Measurements from ENCODE around the gene MUTYH.
A peak's percentile ranks its signal among the peaks of the same experiment; 100 is the strongest.

Gene MUTYH

GRCh38 chr1:45327644-45328515 is 12.4 kb downstream of the MUTYH start:
- no peak for DNase-seq (ENCODE audit: low read depth, low spot score)
- no peak overlapping the region for H3K4me3 ChIP-seq (ENCODE audit: low read length)

DNA sequence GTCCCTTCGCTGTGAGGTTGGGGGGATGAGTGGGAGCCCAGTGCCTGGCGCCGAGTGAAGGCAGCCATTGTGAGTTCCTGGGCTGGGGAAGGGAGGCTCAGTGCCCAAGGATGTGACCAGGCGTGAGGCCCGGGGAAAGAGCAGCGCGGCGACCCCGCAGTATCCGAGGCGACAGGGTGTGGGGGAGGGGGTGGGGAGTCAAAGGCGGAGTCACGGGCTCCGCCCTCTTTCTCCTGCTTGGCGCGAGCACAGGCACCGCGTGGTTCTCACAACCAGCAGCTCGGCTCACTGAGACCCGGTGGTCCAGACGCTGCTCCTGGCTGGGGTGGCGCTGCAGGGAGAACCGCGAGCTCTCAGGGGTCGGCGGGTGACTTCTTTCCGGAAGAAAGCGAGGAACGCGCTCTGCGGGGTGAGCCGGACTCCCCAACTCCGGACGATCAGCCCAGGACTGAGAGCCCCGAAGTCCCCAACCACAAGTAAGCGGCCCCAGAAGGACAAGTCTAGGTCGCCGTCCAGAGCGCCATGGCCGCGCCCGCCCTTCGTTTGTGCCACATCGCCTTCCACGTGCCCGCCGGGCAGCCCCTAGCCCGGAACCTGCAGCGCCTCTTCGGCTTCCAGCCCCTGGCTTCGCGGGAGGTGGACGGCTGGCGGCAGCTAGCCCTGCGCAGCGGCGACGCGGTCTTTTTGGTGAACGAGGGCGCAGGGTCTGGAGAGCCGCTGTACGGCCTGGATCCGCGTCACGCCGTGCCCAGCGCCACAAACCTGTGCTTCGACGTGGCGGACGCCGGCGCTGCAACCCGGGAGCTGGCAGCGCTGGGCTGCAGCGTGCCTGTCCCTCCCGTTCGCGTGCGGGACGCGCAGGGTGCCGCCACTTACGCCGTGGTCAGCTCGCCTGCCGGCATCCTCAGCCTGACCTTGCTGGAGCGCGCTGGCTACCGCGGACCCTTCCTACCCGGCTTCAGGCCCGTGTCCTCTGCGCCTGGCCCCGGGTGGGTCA is 13.3 kb downstream of the MUTYH start, which contains the start of gene HPDL:
Gene HPDL, plus strand, starts transcription at position 269 of the 997 bp plus-strand sequence. Its CDS starts 254 bp downstream, at position 523.
- DNase-seq (ENCODE audit: low read depth, low spot score) = no peak
- H3K4me3 ChIP-seq (ENCODE audit: low read length) = no peak within 1 kb of the TSS

DNA sequence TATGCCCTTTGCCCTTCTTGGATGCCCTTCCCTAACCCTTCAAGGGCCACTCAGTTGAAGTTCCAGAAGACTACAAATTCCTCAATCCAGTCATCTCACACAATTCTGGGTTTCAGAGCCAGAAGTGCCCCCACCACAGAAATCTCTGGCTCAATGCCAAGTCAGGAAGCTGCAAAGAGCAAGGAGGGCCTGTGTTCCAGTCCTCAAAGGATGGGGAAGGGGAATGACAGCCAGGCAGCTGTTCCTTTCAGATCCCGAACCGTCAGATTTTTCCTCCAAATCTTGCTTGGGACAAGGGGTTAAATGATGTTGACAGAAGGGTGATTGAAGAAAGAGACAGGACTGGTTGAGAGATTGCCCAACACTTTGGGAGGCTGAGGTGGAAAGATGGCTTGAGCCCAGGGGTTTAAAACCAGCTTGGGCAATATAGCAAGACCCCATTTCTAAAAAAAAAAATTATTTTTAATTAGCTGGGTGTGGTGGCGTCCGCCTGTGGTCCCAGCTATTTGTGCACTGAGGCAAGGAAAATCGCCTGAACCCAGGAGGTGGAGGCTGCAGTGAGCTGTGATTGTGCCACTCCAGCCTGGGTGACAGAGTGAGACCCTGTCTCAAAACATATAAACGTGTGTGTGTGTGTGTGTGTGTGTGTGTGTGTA is 14.3 kb downstream of the MUTYH start:
- H3K4me3 ChIP-seq (ENCODE audit: low read length) = no peak overlapping the region
- DNase-seq (ENCODE audit: low read depth, low spot score) = no peak

GRCh38 chr1:45322486-45323040 is 17.7 kb downstream of the MUTYH start:
- H3K4me3 ChIP-seq (ENCODE audit: low read length) = no peak overlapping the region
- no peak for DNase-seq (ENCODE audit: low read depth, low spot score)

DNA sequence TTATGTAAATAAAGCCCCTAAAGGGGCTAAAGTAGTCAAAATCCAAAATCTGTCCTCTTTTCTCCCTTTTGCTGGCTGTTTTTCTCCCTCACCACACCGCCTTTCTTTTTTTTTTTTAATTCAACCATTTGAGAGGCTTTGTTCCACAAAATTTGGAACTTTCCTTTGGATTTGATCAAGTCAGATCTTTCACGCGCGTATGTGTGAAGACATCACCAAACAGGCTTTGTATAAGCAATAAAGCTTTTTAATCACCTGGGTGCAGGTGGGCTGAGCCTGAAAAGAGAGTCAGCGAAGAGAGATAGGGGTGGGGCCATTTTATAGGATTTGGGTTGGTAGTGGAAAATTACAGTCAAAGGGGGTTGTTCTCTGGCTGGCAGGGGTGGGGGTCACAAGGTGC is 18.8 kb downstream of the MUTYH start:
- DNase-seq (ENCODE audit: low read depth, low spot score) = no peak
- H3K4me3 ChIP-seq (ENCODE audit: low read length) = no peak overlapping the region

DNA sequence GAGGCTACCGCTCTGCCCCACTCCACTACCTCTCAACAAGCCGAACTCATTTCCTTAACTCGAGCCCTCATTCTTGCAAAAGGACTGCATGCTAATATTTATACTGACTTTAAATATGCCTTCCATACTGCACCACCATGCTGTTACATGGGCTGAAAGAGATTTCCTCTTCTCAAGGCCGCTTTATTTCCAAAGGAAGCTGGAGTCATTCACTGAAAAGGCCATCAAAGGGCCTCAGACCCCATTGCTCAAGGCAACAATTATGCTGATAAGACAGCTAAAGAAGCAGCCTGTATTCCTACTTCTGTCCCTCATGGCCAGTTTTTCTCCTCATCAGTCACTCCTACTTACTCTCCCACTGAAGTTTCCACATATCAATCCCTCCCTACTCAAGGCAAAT is 20.5 kb downstream of the MUTYH start:
- DNase-seq (ENCODE audit: low read depth, low spot score) = no peak
- H3K4me3 ChIP-seq (ENCODE audit: low read length) = no peak overlapping the region

DNA sequence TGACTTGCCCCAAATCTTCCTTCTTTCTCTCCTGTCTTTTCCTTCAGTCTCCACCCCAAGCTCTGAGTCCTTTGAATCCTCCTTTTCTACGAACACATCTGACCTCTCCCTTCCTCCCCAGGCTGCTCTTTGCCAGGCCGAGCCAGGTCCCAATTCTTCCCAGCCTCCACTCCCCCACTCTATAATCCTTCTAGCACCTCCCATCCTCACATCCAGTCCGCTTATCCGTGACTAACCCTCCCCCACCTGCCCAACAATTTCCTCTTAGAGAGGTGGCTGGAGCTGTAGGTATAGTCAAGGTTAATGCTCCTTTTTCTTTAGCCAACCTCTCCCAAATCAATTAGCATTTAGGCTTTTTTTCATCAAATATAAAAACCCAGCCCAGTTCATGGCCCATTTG is 23.1 kb downstream of the MUTYH start:
- no peak for DNase-seq (ENCODE audit: low read depth, low spot score)
- H3K4me3 ChIP-seq (ENCODE audit: low read length) = no peak overlapping the region

DNA sequence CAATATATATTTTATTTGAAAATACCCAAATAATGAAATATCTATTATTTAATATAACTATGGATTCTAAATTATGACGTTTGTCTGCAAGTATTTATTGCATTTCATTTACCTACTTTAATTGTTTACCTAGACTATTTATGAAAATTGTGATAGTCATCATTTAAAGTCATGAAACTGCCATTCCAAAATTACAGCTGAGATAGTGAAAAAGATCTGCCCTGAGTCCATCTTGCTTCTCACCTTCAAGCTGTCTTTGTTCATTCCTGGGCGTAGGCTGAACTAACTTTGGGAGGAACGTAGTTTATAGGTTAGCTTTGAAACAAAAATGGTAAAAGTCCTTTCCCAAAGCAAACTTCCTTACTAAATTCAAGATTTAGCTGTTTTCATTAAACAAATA is 26.0 kb downstream of the MUTYH start:
- no peak overlapping the region for H3K4me3 ChIP-seq (ENCODE audit: low read length)
- DNase-seq (ENCODE audit: low read depth, low spot score) = no peak

GRCh38 chr1:45306905-45307304 is 33.3 kb downstream of the MUTYH start:
- H3K4me3 ChIP-seq (ENCODE audit: low read length) = no peak overlapping the region

GRCh38 chr1:45306319-45306718 is 33.9 kb downstream of the MUTYH start:
- no peak overlapping the region for H3K4me3 ChIP-seq (ENCODE audit: low read length)
- DNase-seq (ENCODE audit: low read depth, low spot score) = no peak

More at GRCh38 chr1:45306905-45307304, 33.3 kb downstream of the MUTYH start:
- no peak for DNase-seq (ENCODE audit: low read depth, low spot score)

DNA sequence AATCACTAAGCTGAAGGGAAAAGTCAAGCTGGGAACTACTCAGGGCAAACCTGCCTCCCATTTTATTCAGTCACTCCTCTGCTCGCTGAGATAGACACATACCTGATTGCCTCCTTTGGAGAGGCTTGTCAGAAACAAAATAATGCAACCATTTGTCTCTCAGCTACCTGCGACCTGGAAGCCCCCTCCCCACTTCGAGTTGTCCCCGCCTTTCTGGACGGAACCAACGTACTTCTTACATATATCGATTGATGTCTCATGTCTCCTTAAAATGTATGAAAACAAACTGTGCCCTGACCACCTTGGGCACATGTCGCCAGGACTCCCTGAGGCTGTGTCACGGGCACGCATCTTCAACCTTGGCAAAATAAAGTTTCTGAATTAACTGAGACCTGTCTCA is 35.0 kb downstream of the MUTYH start:
- DNase-seq (ENCODE audit: low read depth, low spot score) = no peak
- H3K4me3 ChIP-seq (ENCODE audit: low read length) = no peak overlapping the region

DNA sequence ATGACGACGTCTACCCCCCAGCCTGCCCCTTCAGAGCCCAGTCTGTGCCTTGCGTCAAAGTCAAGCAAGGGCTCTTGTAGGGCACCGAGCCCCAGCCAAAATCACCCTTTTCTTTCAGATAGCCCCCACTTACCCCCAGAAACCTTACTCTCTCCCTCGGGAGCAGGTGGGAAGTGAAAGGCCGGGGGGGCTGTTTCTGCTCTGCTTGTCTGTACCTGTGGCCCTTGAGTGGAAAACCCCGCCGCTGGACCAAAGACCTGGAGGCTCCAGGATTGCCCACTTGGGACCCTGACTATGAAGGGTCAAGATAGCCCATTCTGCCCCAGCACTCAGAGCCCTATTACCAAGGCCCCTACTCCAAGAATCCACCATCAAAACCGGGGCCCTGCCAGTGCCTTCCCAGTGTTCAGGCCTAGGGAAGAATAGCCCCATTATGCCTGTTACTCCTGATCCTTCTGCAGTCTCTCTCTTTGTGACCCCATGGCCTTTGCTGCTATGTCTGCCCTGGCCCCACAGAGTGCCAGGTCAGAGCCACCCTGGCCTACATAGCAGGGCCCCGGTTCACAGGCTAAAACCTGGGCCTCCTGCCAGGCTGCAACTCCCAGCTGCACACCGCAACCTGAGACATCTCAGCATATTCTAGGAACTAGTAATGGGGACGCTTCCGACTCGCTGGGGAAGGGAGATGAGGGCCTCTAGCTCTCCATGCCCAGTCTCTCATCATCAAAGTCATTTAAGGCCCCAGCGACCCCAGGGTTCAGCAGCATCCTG is 35.7 kb downstream of the MUTYH start:
- H3K4me3 ChIP-seq (ENCODE audit: low read length) = peak overlapping the region; percentile 58
- no peak for DNase-seq (ENCODE audit: low read depth, low spot score)

DNA sequence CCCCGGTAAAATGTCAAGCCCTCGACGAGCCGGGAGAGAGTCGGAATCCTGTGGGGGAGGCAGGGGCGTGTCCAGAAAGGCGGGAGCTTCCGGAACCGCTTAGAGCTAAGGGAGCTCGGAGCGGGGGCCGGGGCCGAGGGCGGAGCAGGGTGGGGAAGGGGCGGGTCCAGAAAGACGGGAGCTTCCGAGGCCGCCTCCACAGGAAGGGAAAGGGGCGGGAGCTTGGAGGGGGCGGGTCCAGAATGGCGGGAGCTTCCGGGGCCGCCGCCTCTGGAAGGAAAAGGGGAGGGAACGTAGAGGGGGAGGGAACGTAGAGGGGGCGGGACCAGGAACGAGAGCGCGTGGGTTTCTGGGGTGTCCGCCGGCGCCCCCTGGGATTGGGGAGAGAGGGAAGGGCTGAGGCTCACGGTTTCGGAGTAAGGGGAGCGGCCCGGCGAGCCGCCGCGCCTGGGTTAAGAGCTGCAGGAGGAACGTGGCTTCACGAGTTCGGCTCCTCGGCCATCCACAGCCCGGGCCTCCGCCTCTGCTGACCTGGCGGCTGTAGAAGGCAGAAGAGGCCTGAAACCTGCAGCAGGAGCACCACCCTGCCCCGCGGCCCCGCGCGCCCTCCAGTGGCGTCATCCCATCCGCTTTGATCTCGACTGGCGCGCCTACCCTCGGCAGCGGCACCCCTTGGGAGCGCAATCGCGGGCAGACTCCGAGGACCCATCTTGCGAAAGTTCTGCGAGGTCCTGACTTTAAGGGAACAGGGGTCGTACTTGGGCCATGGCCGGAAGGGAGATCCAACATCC is 36.5 kb downstream of the MUTYH start:
- peak overlapping the region; percentile 64 for H3K4me3 ChIP-seq (ENCODE audit: low read length)
- peak; percentile 94 for DNase-seq (ENCODE audit: low read depth, low spot score)

DNA sequence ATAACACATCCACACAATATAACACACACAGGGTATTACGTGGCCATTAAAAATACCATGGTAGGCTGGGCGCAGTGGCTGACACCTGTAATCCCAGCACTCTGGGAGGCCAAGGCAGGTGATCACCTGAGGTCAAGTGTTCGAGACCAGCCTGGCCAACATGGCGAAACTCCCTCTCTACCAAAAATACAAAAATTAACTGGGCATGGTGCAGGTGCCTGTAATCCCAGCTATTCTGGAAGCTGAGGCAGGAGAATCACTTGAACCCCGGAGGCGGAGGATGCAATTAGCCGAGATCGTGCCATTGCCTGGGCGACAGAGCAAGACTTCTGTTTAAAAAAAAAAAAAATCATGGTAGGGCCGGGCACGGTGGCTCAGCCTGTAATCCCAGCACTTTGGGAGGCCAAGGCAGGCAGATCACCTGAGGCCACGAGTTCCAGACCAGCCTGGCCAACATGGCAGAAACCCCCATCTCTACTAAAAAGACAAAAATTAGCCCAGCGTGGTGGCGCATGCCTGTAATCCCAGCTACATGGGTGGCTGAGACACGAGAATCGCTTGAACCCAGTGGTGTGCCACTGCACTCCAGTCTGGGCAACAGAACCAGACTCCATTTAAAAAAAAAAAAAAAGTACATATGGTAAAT is 37.6 kb downstream of the MUTYH start:
- peak overlapping the region; percentile 64 for H3K4me3 ChIP-seq (ENCODE audit: low read length)

GRCh38 chr1:45300669-45300997 is 39.6 kb downstream of the MUTYH start:
- no peak for DNase-seq (ENCODE audit: low read depth, low spot score)
- no peak overlapping the region for H3K4me3 ChIP-seq (ENCODE audit: low read length)

More for the DNA sequence above, 37.6 kb downstream of the MUTYH start:
- DNase-seq (ENCODE audit: low read depth, low spot score) = no peak

- DNase-seq (ENCODE audit: low read depth, low spot score) = peak; percentile 72
- H3K4me3 ChIP-seq (ENCODE audit: low read length) = no peak overlapping the region
Observed at GRCh38 chr1:45299981-45300668, 40.1 kb downstream of the MUTYH start.

GRCh38 chr1:45299296-45299695 is 40.9 kb downstream of the MUTYH start:
- H3K4me3 ChIP-seq (ENCODE audit: low read length) = no peak overlapping the region
- DNase-seq (ENCODE audit: low read depth, low spot score) = no peak
